HG02678 (cell line): ENCODE data around the gene DNAH12.
"Not testable (repeated sequence)": the region's sequence is repeated elsewhere in the genome, so short reads cannot be mapped to it uniquely, and the experiment has no call there.

Experiments used
- ATAC-seq: cut with Tn5 transposase; IDR thresholded peaks from one replicate; pipeline ENCODE4 v1.9.1; 2021; ENCODE audit warnings: mild to moderate bottlenecking, moderate library complexity; ENCODE audit not compliant: unreplicated experiment

The DNAH12 gene

GRCh38 chr3:57331078-57331610 is 213.0 kb downstream of the DNAH12 start:
- no peak for ATAC-seq

- not testable (repeated sequence) for ATAC-seq
Observed at GRCh38 chr3:57326498-57326897, 217.6 kb downstream of the DNAH12 start.

DNA sequence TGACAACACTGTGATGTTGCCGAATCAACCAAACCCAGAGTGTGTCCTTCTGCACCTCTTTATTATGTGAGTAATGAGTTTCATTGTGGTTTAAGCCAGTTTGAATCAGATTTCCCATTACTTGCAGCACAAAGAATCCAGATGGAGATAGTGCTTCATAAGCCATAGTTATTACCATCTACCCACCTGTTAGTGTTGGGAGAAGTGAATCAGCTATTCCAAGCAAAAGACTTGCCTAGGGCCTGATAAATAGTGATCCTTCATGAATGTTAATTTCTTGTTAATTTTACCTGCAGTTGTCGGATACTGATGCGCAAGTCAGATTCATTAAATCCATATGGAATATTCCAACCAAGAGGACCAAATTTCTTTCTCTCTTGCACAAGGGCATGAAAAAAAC is 229.9 kb downstream of the DNAH12 start:
- no peak for ATAC-seq

DNA sequence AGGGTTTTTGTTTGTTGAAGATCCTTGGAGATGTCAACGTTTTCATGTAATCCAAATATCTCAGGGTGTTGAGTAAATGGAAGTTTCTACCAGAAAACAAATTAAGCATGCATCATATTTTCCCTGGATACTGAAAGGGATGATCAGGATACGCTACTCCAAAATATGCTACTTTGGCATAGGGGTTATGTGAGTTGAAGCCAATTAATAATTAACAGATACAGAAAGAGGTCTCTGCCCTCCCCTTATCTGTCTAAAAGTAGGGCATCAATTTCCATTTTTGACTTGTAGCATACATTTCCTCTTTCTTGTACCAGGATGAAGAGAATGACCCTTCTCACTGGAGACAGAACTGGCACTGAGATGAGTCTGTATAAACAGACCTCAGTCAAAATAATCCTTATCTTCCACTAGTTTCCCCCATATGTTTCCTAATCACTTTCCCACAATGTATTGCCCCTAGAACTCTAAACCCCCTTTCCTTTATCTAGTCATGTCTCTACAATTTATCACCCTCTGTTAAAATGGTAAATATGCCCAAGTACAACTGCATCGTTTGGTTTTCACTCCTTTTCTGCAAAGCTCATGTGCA is 234.3 kb downstream of the DNAH12 start:
- no peak for ATAC-seq

DNA sequence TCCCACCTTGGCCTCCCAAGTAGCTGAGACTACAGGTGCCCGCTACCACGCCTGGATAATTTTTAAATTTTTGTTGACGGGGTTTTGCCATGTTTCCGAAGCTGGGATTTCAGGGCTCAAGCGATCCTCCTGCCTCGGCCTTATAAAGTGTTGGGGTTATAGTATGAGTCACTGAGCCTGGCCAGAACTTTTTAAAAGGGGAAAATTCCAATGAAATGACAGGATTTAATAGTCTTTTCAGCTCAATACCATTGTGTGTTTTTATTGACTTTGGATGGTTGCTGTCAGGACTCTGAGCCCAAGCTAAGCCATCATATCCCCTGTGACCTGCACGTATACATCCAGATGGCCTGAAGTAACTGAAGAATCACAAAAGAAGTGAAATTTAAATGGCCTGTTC is 240.6 kb downstream of the DNAH12 start:
- not testable (repeated sequence) for ATAC-seq

GRCh38 chr3:57298041-57298440 is 246.1 kb downstream of the DNAH12 start:
- ATAC-seq, result no peak

DNA sequence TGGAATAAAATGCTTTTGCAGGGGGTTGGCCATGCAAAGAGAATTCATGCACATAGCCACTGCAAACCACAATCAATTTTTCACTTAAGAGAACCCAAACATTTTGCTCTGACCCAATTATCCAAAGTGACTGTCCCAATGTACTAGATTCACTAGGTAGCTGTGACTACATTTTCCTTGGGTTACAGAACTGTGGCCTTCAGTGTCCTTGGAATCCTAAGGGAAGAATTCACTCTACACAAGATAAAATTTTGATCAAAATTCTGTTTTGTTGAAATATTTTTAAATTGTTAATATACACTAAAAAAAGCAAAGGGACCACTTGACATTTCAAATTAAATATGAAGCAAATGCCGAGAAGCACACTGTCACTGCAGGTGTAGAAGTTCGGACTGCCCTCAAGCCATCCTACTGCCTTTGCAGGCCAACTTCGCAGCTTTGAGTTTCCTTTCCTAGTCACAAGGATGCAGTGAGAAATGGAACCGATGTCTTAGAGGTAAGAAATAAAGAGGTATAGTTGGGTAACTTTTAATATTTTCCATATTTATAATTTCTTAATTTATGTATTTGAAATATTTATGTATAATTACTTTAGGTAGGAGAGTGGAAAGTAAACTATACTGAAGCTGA is 251.1 kb downstream of the DNAH12 start:
- no peak for ATAC-seq

DNA sequence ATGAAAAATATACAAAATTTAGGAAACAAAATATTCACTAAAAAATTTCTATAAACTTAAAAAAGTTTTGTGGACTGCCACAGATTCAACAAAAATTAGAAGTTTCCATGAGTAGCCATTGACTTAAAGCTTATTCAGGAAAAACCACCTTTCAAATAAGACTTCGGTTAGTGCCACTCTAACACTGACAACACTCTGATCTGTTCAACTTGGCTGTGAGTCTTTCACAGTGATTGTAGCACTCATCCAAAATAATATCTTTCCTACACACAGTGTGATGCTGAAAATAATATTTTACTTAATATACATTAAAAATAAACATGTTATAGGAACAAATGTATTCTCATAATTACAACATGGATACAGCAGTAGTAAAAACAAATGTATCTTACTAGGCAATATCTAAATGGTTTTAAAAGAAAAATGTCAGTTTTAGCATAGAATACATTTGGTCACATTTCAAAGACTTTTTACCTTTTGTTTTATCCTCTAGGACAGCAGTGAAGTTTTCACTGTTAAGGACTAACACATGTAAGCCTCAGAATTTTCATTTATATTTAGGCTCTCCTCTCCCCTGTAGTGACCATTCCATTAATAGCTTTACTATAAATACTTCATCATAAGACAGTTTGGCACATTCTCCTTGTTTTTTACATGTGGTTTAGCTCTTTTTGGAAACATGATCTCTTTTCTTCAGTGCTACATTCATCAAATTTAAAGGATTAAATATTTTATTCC is 251.8 kb downstream of the DNAH12 start, which contains the start of gene ASB14:
ASB14 (minus strand) TSS at position 527 of the 738 bp plus-strand sequence. CDS start 652 bp downstream, outside the sequence.
- ATAC-seq, result no peak

DNA sequence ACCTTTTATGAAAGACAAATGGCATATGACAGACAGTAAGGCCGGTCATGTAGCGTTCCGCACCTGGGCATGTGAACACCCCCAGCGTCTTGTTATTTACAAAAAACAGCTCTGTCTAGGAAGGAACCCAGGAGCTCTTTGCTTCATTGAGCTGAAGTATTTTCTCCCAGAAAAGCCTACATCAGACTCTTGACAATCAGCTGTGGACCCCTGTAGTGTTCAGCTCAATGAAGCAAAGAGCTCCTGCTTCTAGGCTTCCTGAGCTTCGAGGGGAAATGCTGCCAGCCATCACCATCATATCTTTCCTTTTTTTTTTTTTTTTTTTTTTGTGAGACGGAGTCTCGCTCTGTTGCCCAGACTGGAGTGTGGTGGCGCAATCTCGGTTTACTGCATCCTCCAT is 255.7 kb downstream of the DNAH12 start:
- ATAC-seq, result no peak

DNA sequence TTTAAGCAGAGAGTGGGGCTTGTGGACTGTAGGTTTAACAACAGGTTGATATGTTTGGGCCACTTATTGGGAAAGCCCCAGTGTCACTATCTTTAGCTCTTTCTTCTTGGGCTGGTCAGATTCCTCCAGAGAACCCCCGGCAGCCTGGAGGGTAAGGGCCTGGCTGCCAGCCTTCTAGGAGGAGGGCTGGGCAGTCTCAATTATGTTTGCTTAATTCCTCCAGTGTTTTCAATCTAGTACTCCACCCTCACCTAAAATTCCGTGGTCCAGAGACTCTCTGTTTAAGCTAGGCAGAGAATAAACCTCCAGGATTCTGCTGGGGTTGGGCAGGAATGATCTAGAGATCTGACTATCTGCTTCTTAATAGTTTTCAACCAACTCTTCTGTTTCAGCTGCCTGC is 256.9 kb downstream of the DNAH12 start:
- no peak for ATAC-seq

- ATAC-seq, result no peak
Observed at GRCh38 chr3:57283334-57283733, 260.8 kb downstream of the DNAH12 start.

DNA sequence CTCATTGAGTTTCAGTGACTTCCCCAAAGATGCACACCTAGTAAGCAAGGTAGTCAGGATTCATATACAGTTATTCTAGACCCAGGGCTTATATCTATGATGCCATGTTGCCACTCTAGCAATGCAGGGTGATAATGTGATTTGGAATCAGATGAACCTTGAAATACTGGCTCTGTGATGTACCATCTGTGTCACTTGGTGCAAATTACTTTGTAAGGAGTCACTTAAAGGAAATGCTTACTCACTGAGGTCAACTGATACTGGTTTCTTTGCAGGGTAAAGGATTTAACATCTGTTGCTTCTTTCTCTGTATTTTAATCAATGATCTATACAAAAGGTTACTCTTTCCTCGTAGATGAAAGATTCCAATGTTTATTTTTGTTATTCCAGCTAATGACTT is 262.4 kb downstream of the DNAH12 start:
- ATAC-seq, result no peak

DNA sequence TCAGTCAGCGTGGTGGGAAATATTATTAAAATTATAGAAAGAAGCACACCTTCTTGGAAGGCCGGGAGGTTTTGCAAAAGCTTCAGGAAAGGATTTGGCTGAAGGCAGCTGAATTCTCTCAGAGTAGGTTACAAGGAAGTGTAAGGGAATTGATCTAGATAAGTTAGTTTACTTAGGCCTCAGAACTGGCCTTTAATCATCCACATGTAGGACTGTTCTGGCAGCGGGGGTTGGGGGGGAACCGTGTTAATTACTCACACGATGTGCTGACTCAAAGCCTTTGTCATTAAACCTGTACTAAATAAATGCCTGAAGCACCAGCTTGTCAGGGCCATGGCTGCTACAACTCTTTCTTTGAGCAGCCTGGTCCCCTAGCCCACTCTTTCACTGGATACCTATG is 264.5 kb downstream of the DNAH12 start:
- no peak for ATAC-seq

- no peak for ATAC-seq
Observed at GRCh38 chr3:57278237-57278636, 265.9 kb downstream of the DNAH12 start.

- no peak for ATAC-seq
Observed at GRCh38 chr3:57275393-57275792, 268.8 kb downstream of the DNAH12 start.

GRCh38 chr3:57274845-57275244 is 269.3 kb downstream of the DNAH12 start:
- ATAC-seq, result no peak

GRCh38 chr3:57268416-57268815 is 275.7 kb downstream of the DNAH12 start:
- no peak for ATAC-seq

GRCh38 chr3:57261929-57262328 is 282.2 kb downstream of the DNAH12 start:
- ATAC-seq, result no peak

- ATAC-seq, result no peak
Observed at GRCh38 chr3:57261119-57261518, 283.0 kb downstream of the DNAH12 start.

DNA sequence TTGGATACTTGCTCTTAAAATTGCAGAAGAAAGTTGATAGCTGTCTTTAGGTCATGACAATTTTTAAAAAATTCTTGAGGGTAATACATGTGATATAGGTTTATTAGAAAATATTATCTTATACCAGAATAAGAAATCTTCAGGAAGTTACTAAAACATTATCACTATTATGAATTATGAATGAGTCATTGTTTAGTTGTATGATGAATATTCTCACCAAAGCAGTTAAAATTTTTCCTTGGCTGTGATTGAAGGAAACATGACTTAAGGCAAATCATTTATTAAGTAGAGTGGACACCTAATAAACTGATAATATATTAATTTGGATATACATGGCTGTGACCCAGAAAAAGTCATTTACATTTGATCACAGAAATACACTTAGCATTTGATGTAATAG is 286.5 kb downstream of the DNAH12 start:
- no peak for ATAC-seq

GRCh38 chr3:57256844-57257243 is 287.3 kb downstream of the DNAH12 start:
- ATAC-seq, result no peak

GRCh38 chr3:57252404-57252803 is 291.7 kb downstream of the DNAH12 start:
- no peak for ATAC-seq
